ENCODE data around the gene TRMT5. TPM values are rescaled to one million over a fixed set of nuclear protein-coding genes. Genes with fewer than 3 reads are reported as not detected.

Gene TRMT5
- total RNA-seq, 1 experiment from 2014 or later = 24.9 TPM

GRCh38 chr14:60972295-60972694, 8.6 kb downstream of the TRMT5 start:
- Histone ChIP-seq H3K4me2 (ENCODE audit: insufficient read depth, insufficient read length, low read length) (no peak overlapping the region), H2AFZ (ENCODE audit: low read length) (no peak overlapping the region), H2BK120ac (ENCODE audit: low read depth, low read length, poor library complexity, severe bottlenecking) (no peak overlapping the region), H4K91ac (ENCODE audit: insufficient read length, low read depth, low read length) (no peak overlapping the region), H3K27me3 (ENCODE audit: insufficient read depth, low read length) (no peaks in the 10 kb centered on the region; the same call in 1 of the 2 replicates), H3K23me2 (ENCODE audit: insufficient read length, low read depth, low read length, poor library complexity, severe bottlenecking) (no peaks in the 10 kb centered on the region), H3K23ac (ENCODE audit: insufficient read length, low read depth, low read length) (no peak overlapping the region), H3K14ac (ENCODE audit: insufficient read depth, low read length) (no peak overlapping the region), H3K9me3 (ENCODE audit: control insufficient read depth, low read depth, low read length) (no peaks in the 10 kb centered on the region), H3K9ac (ENCODE audit: extremely low read depth, insufficient read length, low read length) (no peak overlapping the region), H3K56ac (ENCODE audit: insufficient read length, low read depth, low read length) (no peak overlapping the region), H2BK12ac (ENCODE audit: insufficient read length, low read depth, low read length) (no peak overlapping the region), H3K4ac (ENCODE audit: low read depth, low read length) (no peak overlapping the region), H3K79me2 (ENCODE audit: insufficient read depth, low read length) (no peaks in the 10 kb centered on the region), H3K4me1 (ENCODE audit: insufficient read depth, low read length) (no peaks in the 10 kb centered on the region; the same call in 1 of the 2 replicates), H3K18ac (ENCODE audit: insufficient read length, low read depth, low read length) (no peak overlapping the region), H4K20me1 (ENCODE audit: control insufficient read depth, insufficient read depth, insufficient read length) (no peaks in the 10 kb centered on the region), H2AK5ac (ENCODE audit: insufficient read length, low read length) (no peak overlapping the region), H4K5ac (ENCODE audit: insufficient read length, low read depth, low read length) (no peak overlapping the region), H2BK5ac (ENCODE audit: insufficient read length, low read length) (no peak overlapping the region), H2BK20ac (ENCODE audit: low read depth, low read length, poor library complexity, severe bottlenecking) (no peak overlapping the region), H4K8ac (replicated peaks; ENCODE audit: insufficient read length, low read depth, low read length) (no peak overlapping the region), H3K27ac (ENCODE audit: insufficient read length, low read depth, low read length) (no peak overlapping the region), H2BK15ac (ENCODE audit: low read depth, low read length) (no peak overlapping the region), H3K79me1 (ENCODE audit: insufficient read depth, low read depth, low read length, poor library complexity, severe bottlenecking) (no peaks in the 10 kb centered on the region), H3T11ph (ENCODE audit: low read length) (no peak overlapping the region)
- DNase-seq = no peak
- TF ChIP-seq CTCF (conservative IDR thresholded peaks at IDR 0.05) = no peak
- Mint-ChIP-seq H3K36me3 (ENCODE audit: insufficient read depth in 1 of 3, low read depth in 3 of 3) (peaks cover 2 to 30% (median 11%) of the 10 kb centered on the region in 3 experiments; a peak in 6 of 7 replicates), H3K27ac (peak overlapping the region in 1 of 3 experiments; percentile 87; a peak in 1 of 7 replicates), H3K4me1 (no peaks in the 10 kb centered on the region), H3K9me3 (no peaks in the 10 kb centered on the region), H3K27me3 (ENCODE audit: low read depth) (no peaks in the 10 kb centered on the region), H3K4me3 (no peak overlapping the region)
- no CpG with 5 or more reads among the region's 15 CpGs for WGBS (ENCODE audit: extremely low coverage, insufficient read length, low lambda C conversion rate)
